ENCODE data around the gene MLXIPL.

DNA sequence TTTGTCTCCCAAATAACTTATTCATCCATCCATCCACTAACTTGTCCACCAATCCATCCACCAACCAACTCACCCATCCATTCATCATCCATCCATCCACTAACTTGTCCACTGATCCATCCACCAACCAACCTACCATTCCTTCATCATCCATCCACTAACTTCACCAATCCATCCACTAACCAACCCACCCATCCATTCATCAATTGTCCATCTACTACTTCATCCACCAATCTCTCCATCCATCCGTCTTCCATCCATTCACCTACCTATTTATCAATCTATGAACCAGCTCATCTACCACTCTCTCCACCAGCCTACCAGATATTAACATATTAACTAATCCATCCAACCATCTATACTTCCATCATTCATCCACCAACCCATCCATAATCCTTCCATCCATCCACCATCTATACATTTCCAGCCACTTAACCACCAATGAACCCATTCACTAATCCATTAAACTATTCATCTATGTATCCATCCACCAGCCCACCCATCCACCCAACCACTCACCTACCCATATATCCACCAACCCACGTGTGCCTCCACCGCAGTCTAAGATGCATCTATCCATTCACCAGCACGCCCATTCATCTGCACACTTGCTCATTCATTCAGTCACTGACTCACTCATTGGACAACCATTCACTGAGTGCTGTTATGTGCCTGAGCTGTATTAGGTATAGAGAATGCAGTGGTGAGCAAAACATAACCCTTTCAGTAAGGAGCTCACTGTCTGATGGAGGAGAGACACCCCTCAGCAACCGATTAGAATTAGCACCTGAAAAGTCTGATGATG lies 26.1 kb downstream of the MLXIPL start:
- TF ChIP-seq POLR2A (IDR thresholded peaks at IDR 0.05) = no peak
- TF ChIP-seq, protein P1, sequence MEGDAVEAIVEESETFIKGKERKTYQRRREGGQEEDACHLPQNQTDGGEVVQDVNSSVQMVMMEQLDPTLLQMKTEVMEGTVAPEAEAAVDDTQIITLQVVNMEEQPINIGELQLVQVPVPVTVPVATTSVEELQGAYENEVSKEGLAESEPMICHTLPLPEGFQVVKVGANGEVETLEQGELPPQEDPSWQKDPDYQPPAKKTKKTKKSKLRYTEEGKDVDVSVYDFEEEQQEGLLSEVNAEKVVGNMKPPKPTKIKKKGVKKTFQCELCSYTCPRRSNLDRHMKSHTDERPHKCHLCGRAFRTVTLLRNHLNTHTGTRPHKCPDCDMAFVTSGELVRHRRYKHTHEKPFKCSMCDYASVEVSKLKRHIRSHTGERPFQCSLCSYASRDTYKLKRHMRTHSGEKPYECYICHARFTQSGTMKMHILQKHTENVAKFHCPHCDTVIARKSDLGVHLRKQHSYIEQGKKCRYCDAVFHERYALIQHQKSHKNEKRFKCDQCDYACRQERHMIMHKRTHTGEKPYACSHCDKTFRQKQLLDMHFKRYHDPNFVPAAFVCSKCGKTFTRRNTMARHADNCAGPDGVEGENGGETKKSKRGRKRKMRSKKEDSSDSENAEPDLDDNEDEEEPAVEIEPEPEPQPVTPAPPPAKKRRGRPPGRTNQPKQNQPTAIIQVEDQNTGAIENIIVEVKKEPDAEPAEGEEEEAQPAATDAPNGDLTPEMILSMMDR (IDR thresholded peaks at IDR 0.05) = no peak
